ENCODE data around the gene INTS11.
A peak's percentile ranks its signal among the peaks of the same experiment; 100 is the strongest.

The INTS11 gene

GRCh38 chr1:1282998-1283397, 41.5 kb downstream of the INTS11 start:
- DNase-seq, result no peak

- no peak for DNase-seq
Measured at GRCh38 chr1:1281533-1282321, 42.7 kb downstream of the INTS11 start.

- DNase-seq, result no peak
Measured at GRCh38 chr1:1280782-1281481, 43.5 kb downstream of the INTS11 start.

GRCh38 chr1:1279028-1279427, 45.4 kb downstream of the INTS11 start:
- no peak for DNase-seq

GRCh38 chr1:1278620-1279019, 45.8 kb downstream of the INTS11 start:
- DNase-seq, result no peak

GRCh38 chr1:1275836-1276235, 48.6 kb downstream of the INTS11 start:
- DNase-seq, result no peak

GRCh38 chr1:1274931-1275431, 49.5 kb downstream of the INTS11 start:
- DNase-seq, result no peak

- no peak for DNase-seq
Measured at GRCh38 chr1:1274299-1274930, 50.0 kb downstream of the INTS11 start.

DNA sequence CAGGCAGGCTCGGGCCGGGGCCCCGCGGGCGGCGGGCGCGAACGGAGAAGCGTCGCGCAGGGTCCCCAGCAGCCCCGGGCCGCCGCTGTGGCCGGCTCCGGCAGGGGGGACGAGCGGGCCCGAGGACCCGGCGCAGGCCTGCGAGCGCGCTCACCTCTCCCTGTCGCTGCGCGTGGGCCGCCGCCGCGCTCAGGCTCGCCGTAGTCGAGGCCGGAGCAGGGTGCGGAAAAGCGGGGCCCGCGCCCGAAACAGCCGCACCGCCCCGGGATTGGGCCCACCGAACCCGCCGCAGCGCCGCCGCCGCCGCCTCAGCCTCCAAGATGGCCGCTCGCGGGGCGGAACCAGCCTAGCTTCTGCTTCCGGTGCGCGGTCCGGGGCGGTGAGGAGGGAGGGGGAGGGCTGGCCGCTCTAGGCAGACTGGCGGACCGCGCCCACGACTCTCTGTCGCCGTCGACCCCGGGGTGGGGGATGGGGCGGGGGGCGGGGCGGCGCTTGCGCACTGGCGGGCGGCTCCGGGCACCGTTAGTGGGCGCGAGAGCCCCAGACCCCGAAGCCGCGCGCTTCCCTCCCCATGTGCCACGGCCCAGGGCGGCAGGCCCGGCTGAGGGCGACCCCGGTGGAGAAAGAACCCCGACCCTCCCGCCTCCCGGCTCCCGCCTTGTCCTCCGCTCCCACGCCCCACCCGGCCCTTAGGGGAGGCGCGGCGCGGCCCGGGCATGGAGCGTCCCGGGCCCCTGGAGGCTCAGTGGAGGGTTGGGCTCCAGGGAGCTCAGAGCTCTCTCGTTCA, 50.8 kb downstream of the INTS11 start, which contains the start of gene UBE2J2:
TSS of gene UBE2J2 (minus strand) at position 343 of the 787 bp plus-strand sequence. CDS start 5,862 bp downstream, outside the sequence.
- DNase-seq, result peak; percentile 93

DNA sequence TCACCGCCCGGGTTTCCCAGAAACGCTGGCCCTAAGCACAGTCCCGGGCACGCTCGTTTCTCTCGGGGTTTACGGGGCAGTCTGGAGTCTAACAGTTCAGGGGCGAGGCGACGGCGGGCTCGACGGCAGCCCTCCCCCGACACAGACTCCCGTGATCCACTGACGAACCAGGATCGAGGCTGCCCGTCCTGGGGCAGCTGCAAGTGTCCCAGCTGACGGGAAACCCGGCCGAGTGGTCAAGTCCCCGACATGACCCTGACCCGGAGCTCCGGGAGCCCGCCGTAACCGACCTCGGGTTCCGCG, 51.3 kb downstream of the INTS11 start:
- no peak for DNase-seq

DNA sequence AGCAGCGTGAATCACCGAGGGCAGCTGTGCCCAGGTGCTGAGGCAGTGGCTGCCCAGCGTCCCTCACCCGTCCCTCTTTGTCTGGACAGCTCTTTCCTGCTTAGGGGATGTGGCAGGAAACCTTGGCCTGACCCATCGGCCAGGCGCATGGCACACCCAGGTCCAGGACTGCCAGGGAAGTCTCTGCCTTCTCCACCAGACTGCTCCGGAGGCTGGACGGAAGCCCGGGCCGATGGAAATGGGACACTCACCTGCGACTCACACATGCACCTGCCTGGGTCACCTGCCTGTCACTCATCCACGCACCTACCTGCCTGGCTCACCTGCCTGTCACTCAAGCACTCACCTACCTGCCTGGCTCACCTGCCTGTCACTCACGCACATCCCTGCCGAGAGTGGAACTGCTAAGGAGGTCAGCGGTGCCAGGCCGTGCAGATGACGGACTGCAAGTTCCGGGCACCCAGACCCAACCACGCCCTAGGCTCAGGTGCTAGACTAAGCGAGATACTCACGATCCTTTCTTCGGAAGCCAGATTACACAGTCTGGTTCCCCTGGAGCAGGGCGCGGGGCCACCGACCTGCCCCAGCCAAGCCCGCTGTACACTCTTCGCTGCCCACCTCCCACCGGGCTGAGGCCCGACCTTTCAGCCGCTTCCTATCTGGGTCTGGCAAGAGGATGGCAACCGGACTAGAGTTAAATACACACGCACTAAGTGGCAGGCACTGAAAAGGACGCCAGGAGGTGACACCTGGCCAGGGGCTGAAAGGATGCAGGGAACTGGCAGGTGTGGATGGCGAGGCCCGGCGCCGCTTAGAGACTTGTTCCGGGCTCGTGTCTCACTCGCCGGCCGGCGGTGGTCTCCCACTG, 51.9 kb downstream of the INTS11 start:
- no peak for DNase-seq

- no peak for DNase-seq
Measured at GRCh38 chr1:1270813-1271212, 53.6 kb downstream of the INTS11 start.

DNA sequence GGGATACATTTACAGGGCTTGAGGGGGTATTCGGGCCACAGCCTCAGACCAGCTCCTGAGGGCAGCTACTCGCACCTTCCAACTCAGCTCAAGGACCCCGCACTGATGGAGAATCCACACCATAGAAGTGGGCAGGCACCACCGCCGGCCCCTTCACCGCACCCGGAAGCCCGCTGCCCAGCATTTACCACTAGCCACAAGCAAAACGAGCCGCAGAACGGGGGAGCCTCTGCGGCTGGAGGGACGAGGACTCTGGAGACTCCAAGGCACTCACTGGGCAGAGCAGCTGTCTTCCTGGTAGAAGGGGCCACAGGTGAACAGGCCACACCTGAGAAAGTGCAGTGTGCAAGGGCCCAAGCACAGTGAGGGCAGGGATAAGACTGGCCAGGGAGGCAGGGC, 56.2 kb downstream of the INTS11 start:
- no peak for DNase-seq

DNA sequence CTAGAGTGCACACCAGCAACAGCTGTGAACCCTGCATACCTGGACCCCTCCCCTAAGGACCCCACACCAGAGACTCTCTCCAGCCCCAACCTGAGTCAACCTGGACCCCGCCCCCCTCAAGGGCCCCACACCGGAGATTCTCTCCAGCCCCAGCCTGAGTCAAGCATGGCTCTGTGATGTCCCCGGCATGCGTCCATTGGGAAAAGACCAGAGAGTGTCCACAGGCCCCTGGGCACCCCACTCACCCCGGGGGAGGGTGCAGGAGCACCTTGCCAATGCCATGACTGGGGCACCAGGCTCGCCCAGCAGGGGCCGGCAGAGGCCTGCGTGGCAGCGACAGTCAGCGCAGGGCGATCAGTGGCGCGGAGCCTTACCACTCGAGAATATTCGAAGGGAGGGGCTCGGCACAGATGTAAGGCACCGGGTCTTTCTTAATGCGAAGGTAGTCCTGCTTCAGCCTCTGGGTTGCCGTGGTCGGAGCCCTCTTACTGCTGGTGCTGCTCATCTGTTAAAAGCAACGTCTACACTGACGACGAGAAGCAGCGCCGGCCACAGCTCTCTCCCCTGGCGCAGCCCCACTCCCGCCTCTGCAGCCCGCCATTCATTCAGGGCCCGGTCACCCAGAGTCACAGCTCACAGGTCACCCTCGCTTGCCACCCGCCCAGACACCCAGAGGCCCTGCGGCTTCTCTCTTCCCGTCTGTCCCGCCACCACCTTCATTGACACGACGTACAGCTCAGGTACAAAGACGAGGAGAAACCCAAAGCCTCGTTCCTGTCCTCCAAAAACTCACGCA, 56.8 kb downstream of the INTS11 start:
- DNase-seq, result no peak

DNA sequence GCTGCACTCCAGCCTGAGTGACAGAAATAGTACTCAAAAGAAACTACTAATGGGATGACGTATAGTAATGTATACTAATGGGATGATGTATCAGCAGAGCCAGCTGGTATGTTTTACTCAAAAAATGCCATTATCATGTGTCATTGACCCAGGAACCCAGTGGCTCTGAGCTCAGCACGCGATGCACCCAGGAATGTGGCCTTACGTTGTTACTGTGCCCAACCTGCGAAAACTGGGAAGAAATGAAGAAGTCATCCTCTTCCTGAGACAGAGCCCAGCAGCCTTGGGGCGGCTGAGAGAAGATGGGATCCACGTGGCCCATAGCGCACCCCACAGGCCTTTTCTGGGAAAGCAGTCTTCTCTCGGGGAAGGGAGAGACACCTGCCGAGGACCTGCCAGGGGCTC, 59.6 kb downstream of the INTS11 start:
- DNase-seq, result no peak

- DNase-seq, result no peak
Measured at GRCh38 chr1:1264026-1264425, 60.4 kb downstream of the INTS11 start.

- no peak for DNase-seq
Measured at GRCh38 chr1:1262758-1263157, 61.7 kb downstream of the INTS11 start.

GRCh38 chr1:1262071-1262470, 62.4 kb downstream of the INTS11 start:
- no peak for DNase-seq
